GM21717 (cell line): ENCODE measurements around the gene SIM1.
A peak's percentile ranks its signal among the peaks of the same experiment; 100 is the strongest.

Experiments used
- ATAC-seq: cut with Tn5 transposase; IDR thresholded peaks from one replicate; pipeline ENCODE4 v1.9.1; 2021; ENCODE audit warnings: mild to moderate bottlenecking, moderate library complexity; ENCODE audit not compliant: unreplicated experiment

The SIM1 gene

GRCh38 chr6:100464903-100465700 is at the start of gene SIM1:
Gene SIM1 (minus strand): TSS chr6:100464921. CDS start chr6:100463468, 1,453 bp downstream.
- ATAC-seq, result peak; percentile 87

GRCh38 chr6:100512203-100512862 is 47.6 kb upstream of the SIM1 start:
- ATAC-seq, result no peak

GRCh38 chr6:100509101-100509500 is 44.4 kb upstream of the SIM1 start:
- no peak for ATAC-seq

- no peak for ATAC-seq
Observed at GRCh38 chr6:100506651-100507050, 41.9 kb upstream of the SIM1 start.

GRCh38 chr6:100504786-100505737 is 40.3 kb upstream of the SIM1 start:
- ATAC-seq, result no peak

- no peak for ATAC-seq
Observed at GRCh38 chr6:100503043-100503705, 38.5 kb upstream of the SIM1 start.

- ATAC-seq, result no peak
Observed at GRCh38 chr6:100493206-100493888, 28.6 kb upstream of the SIM1 start.

- ATAC-seq, result no peak
Observed at GRCh38 chr6:100491952-100492670, 27.4 kb upstream of the SIM1 start.

GRCh38 chr6:100490065-100490464 is 25.3 kb upstream of the SIM1 start:
- ATAC-seq, result no peak

GRCh38 chr6:100488244-100488643 is 23.5 kb upstream of the SIM1 start:
- ATAC-seq, result peak; percentile 52

GRCh38 chr6:100487638-100488037 is 22.9 kb upstream of the SIM1 start:
- ATAC-seq, result no peak

- no peak for ATAC-seq
Observed at GRCh38 chr6:100485268-100485667, 20.5 kb upstream of the SIM1 start.

- peak; percentile 42 for ATAC-seq
Observed at GRCh38 chr6:100484474-100484873, 19.8 kb upstream of the SIM1 start.

- ATAC-seq, result no peak
Observed at GRCh38 chr6:100482698-100483097, 18.0 kb upstream of the SIM1 start.

GRCh38 chr6:100479179-100480035 is 14.7 kb upstream of the SIM1 start:
- peak; percentile 40 for ATAC-seq

GRCh38 chr6:100475554-100476320 is 11.0 kb upstream of the SIM1 start:
- ATAC-seq, result peak; percentile 84

- no peak for ATAC-seq
Observed at GRCh38 chr6:100473182-100473581, 8.5 kb upstream of the SIM1 start.

- ATAC-seq, result peak; percentile 84
Observed at GRCh38 chr6:100472674-100473073, 8.0 kb upstream of the SIM1 start.
